ENCODE data around the gene VAV2. TPM values are rescaled to one million over a fixed set of nuclear protein-coding genes. Genes with fewer than 3 reads are reported as not detected.
A peak's percentile ranks its signal among the peaks of the same experiment; 100 is the strongest.

The VAV2 gene
- total and polyA plus RNA-seq, 12 donors: 3.3 to 96.2 (median 31.2) TPM

- Histone ChIP-seq H3K27ac (no peak overlapping the region), H3K27me3 (no peaks in the 10 kb centered on the region), H3K36me3 (replicated peaks in 1 of 2) (no peaks in the 10 kb centered on the region), H3K4me1 (replicated peaks in 1 of 2) (peaks cover 0 to 5% of the 10 kb centered on the region in 2 donors), H3K4me3 (no peak overlapping the region), H3K9me3 (replicated peaks in 1 of 3) (no peaks in the 10 kb centered on the region)
- no peak for DNase-seq
- intact Hi-C loops (cut with DNase I): no loop called here
- 90 to 92% (median 92%) methylated on average over 5 to 12 of the region's 12 CpGs; no CpG with 5 or more reads in 1 of the 4 donors for WGBS, 4 donors
- TF ChIP-seq CTCF (IDR thresholded peaks at IDR 0.05): no peak
- TF ChIP-seq POLR2A (IDR thresholded peaks at IDR 0.05): no peak
These were observed 71.7 kb downstream of the VAV2 start for GRCh38 chr9:133920471-133920870.

- DNase-seq: no peak
- intact Hi-C loops (cut with DNase I): no loop called here
- H3K27ac ChIP-seq: peak overlapping the region in 2 of 5 donors; percentile 55 to 71
These were observed 72.6 kb downstream of the VAV2 start for GRCh38 chr9:133919253-133920115.

GRCh38 chr9:133918111-133918813 is 73.9 kb downstream of the VAV2 start:
- DNase-seq: no peak
- Histone ChIP-seq H3K4me1 (replicated peaks in 1 of 2) (peaks cover 0 to 5% of the 10 kb centered on the region in 2 donors), H3K27me3 (no peaks in the 10 kb centered on the region), H3K4me3 (no peak overlapping the region), H3K36me3 (replicated peaks in 1 of 2) (no peaks in the 10 kb centered on the region), H3K9me3 (replicated peaks in 1 of 3) (no peaks in the 10 kb centered on the region), H3K27ac (peak overlapping the region in 1 of 5 donors; percentile 71)
- WGBS, 4 donors: 65 to 79% (median 73%) methylated on average over 15 to 24 of the region's 24 CpGs
- intact Hi-C loops (cut with DNase I): no loop called here
- TF ChIP-seq CTCF (IDR thresholded peaks at IDR 0.05) (no peak), POLR2A (IDR thresholded peaks at IDR 0.05) (no peak)

More at GRCh38 chr9:133919253-133920115, 72.6 kb downstream of the VAV2 start:
- Histone ChIP-seq H3K36me3 (replicated peaks in 1 of 2) (no peaks in the 10 kb centered on the region), H3K4me3 (no peak overlapping the region), H3K27me3 (no peaks in the 10 kb centered on the region), H3K9me3 (replicated peaks in 1 of 3) (no peaks in the 10 kb centered on the region), H3K4me1 (replicated peaks in 1 of 2) (peaks cover 0 to 5% of the 10 kb centered on the region in 2 donors)
- 81 to 85% (median 84%) methylated on average over 15 to 27 of the region's 27 CpGs for WGBS, 4 donors
- TF ChIP-seq POLR2A (IDR thresholded peaks at IDR 0.05) (no peak), CTCF (IDR thresholded peaks at IDR 0.05) (no peak)

GRCh38 chr9:133917375-133917774 is 74.7 kb downstream of the VAV2 start:
- 66 to 83% (median 70%) methylated on average over 4 to 5 of the region's 5 CpGs for WGBS, 4 donors
- no peak for TF ChIP-seq CTCF (IDR thresholded peaks at IDR 0.05)
- no peak for TF ChIP-seq POLR2A (IDR thresholded peaks at IDR 0.05)

More at GRCh38 chr9:133917375-133917774, 74.7 kb downstream of the VAV2 start:
- intact Hi-C loops (cut with DNase I): no loop called here
- peak overlapping the region in 1 of 5 donors; percentile 71 for H3K27ac ChIP-seq
- no peaks in the 10 kb centered on the region for H3K9me3 ChIP-seq (replicated peaks in 1 of 3)
- no peak for DNase-seq
- no peak overlapping the region for H3K4me3 ChIP-seq
- H3K36me3 ChIP-seq (replicated peaks in 1 of 2): no peaks in the 10 kb centered on the region
- peaks cover 0 to 5% of the 10 kb centered on the region in 2 donors for H3K4me1 ChIP-seq (replicated peaks in 1 of 2)
- no peaks in the 10 kb centered on the region for H3K27me3 ChIP-seq

All from adrenal gland (tissue), 12 donors.